HEK293T (cell line): ENCODE data around the gene GALNT13.

Experiments
- CTCF ChIA-PET: fragments of 350-600 bp; formaldehyde crosslinking; extraction: SDS; loops from one replicate; lab custom pipeline; 2021; ENCODE audit warnings: antibody characterized with exemption, inconsistent platforms; lab: Yijun Ruan, JAX
- POLR2A ChIA-PET: fragments of 350-600 bp; formaldehyde crosslinking; extraction: SDS; loops from one replicate; lab custom pipeline; 2020; ENCODE audit warnings: antibody characterized with exemption, inconsistent platforms; lab: Yijun Ruan, JAX
- DNase-seq: peaks from one replicate; pipeline ENCODE4 v3.0.0; 2012; ENCODE audit warnings: mixed read lengths; ENCODE audit errors: extremely low spot score
- ARNT ChIP-seq: fragments of 450-650 bp; IDR thresholded peaks from 2 replicates; pipeline ENCODE4 v1.6.1; 2017; ENCODE audit warnings: mild to moderate bottlenecking
- BHLHE40 ChIP-seq: fragments of 450-650 bp; IDR thresholded peaks from 2 replicates; pipeline ENCODE4 v1.6.1; 2016; ENCODE audit warnings: mild to moderate bottlenecking, moderate library complexity, borderline replicate concordance
- CTBP1 ChIP-seq: fragments of 450-650 bp; IDR thresholded peaks from 2 replicates; pipeline ENCODE4 v1.6.1; 2016; ENCODE audit warnings: borderline replicate concordance
- ELF4 ChIP-seq: fragments of 450-650 bp; IDR thresholded peaks from 2 replicates; pipeline ENCODE4 v1.6.1; 2017; ENCODE audit warnings: antibody characterized with exemption
- FOXA1 ChIP-seq: fragments of 450-650 bp; IDR thresholded peaks from 2 replicates; pipeline ENCODE4 v1.6.1; 2016; ENCODE audit warnings: mild to moderate bottlenecking
- FOXK2 ChIP-seq: fragments of 450-650 bp; IDR thresholded peaks from 2 replicates; pipeline ENCODE4 v1.6.1; 2016; ENCODE audit warnings: mild to moderate bottlenecking
- FOXM1 ChIP-seq: fragments of 450-650 bp; IDR thresholded peaks from 2 replicates; pipeline ENCODE4 v1.6.1; 2017; ENCODE audit warnings: mild to moderate bottlenecking, borderline replicate concordance
- HDGF ChIP-seq: fragments of 450-650 bp; IDR thresholded peaks from 2 replicates; pipeline ENCODE4 v1.6.1; 2017; ENCODE audit warnings: antibody characterized with exemption, borderline replicate concordance
- L3MBTL2 ChIP-seq: fragments of 450-650 bp; conservative IDR thresholded peaks from 2 replicates; pipeline ENCODE4 v1.6.1; 2016; ENCODE audit warnings: mild to moderate bottlenecking
- LEF1 ChIP-seq: fragments of 450-650 bp; IDR thresholded peaks from 2 replicates; pipeline ENCODE4 v1.6.1; 2017; ENCODE audit warnings: mild to moderate bottlenecking, borderline replicate concordance
- NFRKB ChIP-seq: fragments of 450-650 bp; IDR thresholded peaks from 2 replicates; pipeline ENCODE4 v1.6.1; 2016; ENCODE audit warnings: mild to moderate bottlenecking, moderate library complexity
- SP1 ChIP-seq: fragments of 450-650 bp; IDR thresholded peaks from 2 replicates; pipeline ENCODE4 v1.6.1; 2017
- SUZ12 ChIP-seq: fragments of 450-650 bp; IDR thresholded peaks from 2 replicates; pipeline ENCODE4 v1.6.1; 2016; ENCODE audit warnings: mild to moderate bottlenecking
- TARDBP ChIP-seq: fragments of 450-650 bp; IDR thresholded peaks from 2 replicates; pipeline ENCODE4 v1.6.1; 2016
- ZNF384 ChIP-seq: fragments of 450-650 bp; IDR thresholded peaks from 2 replicates; pipeline ENCODE4 v1.6.1; 2016
- TF ChIP-seq, protein P1 (sequence below): fragments of 450-650 bp; IDR thresholded peaks from 2 replicates; pipeline ENCODE4 v1.6.1; 2016

GALNT13 gene

DNA sequence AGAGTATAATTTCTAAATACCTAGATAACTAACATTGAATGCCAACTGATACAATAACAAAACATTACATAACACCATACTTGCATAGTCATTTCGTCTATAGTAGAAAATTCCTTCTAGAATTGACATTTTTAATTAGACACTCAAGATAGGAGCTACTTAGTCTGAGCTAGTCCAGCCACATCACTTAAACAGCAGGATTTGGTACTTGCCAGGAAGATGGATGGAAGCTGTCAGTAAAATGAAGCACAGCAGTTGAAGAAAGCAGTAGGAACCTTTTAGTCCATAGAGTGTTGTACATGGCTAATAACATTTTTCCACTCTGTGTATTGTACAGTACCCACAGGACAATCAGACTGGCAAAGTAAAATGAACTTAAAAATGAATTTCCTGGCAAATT lies 372.0 kb downstream of the GALNT13 start:
- ChIA-PET CTCF (no interaction called here), POLR2A (no interaction called here)
- DNase-seq, result no peak
- no peak for TF ChIP-seq FOXM1
- no peak for TF ChIP-seq FOXA1
- no peak for TF ChIP-seq NFRKB
- TF ChIP-seq HDGF, result no peak
- TF ChIP-seq FOXK2, result no peak

DNA sequence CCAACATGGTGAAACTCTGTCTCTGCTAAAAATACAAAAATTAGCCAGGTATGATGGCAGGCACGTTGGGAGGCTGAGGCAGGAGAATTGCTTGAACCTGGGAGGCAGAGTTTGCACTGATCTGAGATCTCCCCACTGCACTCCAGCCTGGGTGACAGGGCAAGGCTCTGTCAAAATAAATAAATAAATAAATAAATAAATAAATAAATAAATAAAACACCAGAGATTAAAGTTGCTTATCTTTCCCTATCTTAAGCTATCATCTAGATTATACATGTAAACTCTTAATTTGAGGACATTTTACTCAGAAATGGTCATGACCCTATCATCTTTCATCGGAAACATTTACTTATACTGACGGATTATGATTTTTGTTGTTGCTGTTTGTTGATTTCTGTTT lies 373.2 kb downstream of the GALNT13 start:
- CTCF ChIA-PET, result no interaction called here
- TF ChIP-seq, protein P1, sequence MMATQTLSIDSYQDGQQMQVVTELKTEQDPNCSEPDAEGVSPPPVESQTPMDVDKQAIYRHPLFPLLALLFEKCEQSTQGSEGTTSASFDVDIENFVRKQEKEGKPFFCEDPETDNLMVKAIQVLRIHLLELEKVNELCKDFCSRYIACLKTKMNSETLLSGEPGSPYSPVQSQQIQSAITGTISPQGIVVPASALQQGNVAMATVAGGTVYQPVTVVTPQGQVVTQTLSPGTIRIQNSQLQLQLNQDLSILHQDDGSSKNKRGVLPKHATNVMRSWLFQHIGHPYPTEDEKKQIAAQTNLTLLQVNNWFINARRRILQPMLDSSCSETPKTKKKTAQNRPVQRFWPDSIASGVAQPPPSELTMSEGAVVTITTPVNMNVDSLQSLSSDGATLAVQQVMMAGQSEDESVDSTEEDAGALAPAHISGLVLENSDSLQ, result no peak
- TF ChIP-seq ARNT (no peak), FOXM1 (no peak), FOXK2 (no peak), SP1 (no peak), BHLHE40 (no peak), TARDBP (no peak)
- POLR2A ChIA-PET, result no interaction called here
- DNase-seq, result no peak

DNA sequence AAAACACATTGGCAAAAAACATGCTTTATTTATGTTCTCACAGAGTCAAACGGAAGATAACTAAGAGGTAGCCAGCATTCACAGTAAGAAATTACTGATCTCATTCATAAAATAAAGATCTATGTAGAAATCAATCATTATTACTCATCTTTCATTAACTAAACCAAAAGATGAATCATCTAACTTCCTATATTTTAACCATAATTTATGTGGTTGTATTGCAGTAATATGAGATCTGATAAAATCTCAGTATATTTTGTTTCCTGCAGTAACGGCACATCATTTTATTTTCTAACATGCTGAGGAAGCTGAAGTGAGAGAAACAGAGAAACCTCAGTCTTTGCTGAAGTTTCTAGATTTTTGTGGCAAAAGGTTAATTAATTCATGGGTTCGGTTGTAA lies 375.8 kb downstream of the GALNT13 start:
- TF ChIP-seq NFRKB (no peak), FOXA1 (no peak), ZNF384 (no peak), FOXM1 (no peak), FOXK2 (no peak), CTBP1 (no peak), ARNT (no peak), BHLHE40 (no peak), L3MBTL2 (no peak), SP1 (no peak), HDGF (no peak), LEF1 (no peak), SUZ12 (no peak), ELF4 (no peak), TARDBP (no peak)
- TF ChIP-seq, protein P1, result no peak
- CTCF ChIA-PET, result no interaction called here
- DNase-seq, result no peak
- POLR2A ChIA-PET, result no interaction called here

DNA sequence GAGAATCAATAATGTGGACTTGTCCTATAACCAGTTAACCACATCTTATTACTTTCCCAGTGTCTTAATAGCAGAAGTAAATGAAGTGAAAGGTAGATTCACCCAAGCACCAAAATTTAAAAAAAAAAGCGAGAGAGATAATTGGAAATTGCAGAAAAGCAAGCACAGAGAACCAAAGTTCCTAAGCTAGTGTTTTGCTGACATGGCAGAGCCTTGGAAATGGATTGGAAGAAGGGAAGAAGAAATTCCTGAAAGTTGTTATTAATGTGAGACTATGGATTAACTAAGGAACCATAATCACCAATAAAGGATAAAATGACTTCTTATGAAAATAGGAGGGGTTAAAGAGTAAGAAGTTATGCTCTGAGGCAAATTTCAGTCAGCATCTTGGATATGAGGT lies 384.4 kb downstream of the GALNT13 start:
- DNase-seq, result no peak
- CTCF ChIA-PET, result no interaction called here
- TF ChIP-seq BHLHE40 (no peak), FOXA1 (no peak), NFRKB (no peak), LEF1 (no peak), SUZ12 (no peak), TARDBP (no peak), ARNT (no peak), CTBP1 (no peak), HDGF (no peak), ELF4 (no peak), FOXK2 (no peak), FOXM1 (no peak)
- TF ChIP-seq, protein P1, result no peak
- POLR2A ChIA-PET, result no interaction called here

DNA sequence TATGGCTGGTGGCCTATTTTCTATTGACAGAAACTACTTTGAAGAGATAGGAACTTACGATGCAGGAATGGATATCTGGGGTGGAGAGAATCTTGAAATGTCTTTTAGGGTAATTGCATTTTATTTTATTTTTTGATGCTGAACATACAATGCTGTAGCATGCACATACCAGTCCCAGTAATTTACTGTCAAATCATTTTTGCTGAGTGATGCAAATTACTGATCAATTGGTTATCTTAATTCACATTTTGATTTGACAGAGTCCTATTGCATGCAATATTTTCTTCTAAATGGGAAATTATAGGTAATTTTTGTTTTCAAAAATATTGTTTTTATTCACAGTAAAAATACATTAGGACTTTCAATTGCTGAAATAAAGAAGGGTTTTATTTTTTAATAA lies 387.3 kb downstream of the GALNT13 start:
- ChIA-PET POLR2A (no interaction called here), CTCF (no interaction called here)

DNA sequence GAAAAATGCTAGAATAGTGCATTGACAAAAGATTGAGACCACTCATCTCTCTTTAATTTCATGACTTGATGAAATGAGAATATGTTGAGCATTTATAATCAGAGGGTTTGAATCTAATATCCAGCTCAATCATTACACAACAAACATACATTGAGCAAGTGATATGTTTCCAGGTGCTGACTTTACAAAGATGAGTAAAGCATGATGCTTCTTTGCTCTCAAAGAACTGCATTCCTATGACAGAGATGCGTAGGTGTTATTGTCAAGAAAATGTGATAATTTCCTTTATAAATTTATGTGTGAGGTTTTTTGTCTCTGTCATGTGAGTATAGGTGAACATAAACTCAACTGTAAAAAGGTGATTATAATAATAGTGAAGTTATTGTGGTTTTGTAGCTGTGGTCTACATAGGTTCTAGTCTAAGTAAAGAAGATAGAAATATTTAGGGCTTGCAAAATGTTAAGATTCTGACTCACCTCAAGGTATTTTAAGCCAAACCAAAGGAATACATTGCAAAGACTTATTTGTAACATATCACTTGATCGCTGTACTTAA lies 389.8 kb downstream of the GALNT13 start:
- no peak for DNase-seq
- ChIA-PET CTCF (no interaction called here), POLR2A (no interaction called here)
- no peak for TF ChIP-seq TARDBP

More for the DNA sequence above, 387.3 kb downstream of the GALNT13 start:
- no peak for DNase-seq
- TF ChIP-seq ARNT, result no peak
- TF ChIP-seq, protein P1, result no peak
- TF ChIP-seq ZNF384, result no peak
- no peak for TF ChIP-seq FOXM1
- no peak for TF ChIP-seq L3MBTL2
- TF ChIP-seq TARDBP, result no peak
- TF ChIP-seq FOXK2, result no peak
- no peak for TF ChIP-seq NFRKB
- no peak for TF ChIP-seq HDGF

DNA sequence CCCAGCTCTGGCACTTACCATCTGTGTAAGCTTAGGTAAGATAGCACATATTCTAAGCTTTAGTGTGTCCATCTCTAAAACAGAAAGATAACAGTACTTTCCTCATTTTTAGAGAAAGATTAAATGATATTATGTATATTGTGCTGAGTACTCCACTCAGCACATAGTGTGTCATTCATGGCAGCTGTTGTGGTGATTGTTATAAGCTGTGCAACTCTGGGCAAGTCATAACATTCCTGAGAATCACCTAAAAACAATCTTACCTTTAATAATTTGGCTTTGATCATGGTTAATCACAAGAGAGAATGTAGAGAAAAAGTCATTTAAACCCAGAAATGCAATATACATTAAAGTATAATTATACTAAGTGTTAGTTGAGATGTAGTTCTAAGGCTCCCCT lies 391.5 kb downstream of the GALNT13 start:
- POLR2A ChIA-PET, result no interaction called here
- no peak for TF ChIP-seq L3MBTL2
- no peak for TF ChIP-seq BHLHE40
- TF ChIP-seq ZNF384, result no peak
- TF ChIP-seq NFRKB, result no peak
- no peak for TF ChIP-seq TARDBP
- TF ChIP-seq ARNT, result no peak
- no peak for TF ChIP-seq LEF1
- no peak for TF ChIP-seq SP1
- TF ChIP-seq, protein P1, result no peak
- TF ChIP-seq CTBP1, result no peak
- TF ChIP-seq FOXK2, result no peak
- CTCF ChIA-PET, result no interaction called here
- DNase-seq, result no peak
